Measurements from ENCODE around the gene SLC7A7. TPM values are rescaled to one million over a fixed set of nuclear protein-coding genes. Genes with fewer than 3 reads are reported as not detected.

Gene SLC7A7
- total RNA-seq, 1 experiment from 2014 or later, result 3.1 TPM

GRCh38 chr14:22747769-22748168, 67.5 kb downstream of the SLC7A7 start:
- Histone ChIP-seq H3K9ac (ENCODE audit: extremely low read depth, insufficient read length, low read length) (no peak overlapping the region), H3K79me2 (ENCODE audit: insufficient read depth, low read length) (no peaks in the 10 kb centered on the region), H2AK5ac (ENCODE audit: insufficient read length, low read length) (no peak overlapping the region), H4K20me1 (ENCODE audit: control insufficient read depth, insufficient read depth, insufficient read length) (no peaks in the 10 kb centered on the region), H3K27me3 (ENCODE audit: insufficient read depth, low read length) (no peaks in the 10 kb centered on the region), H2BK15ac (ENCODE audit: low read depth, low read length) (no peak overlapping the region), H3K79me1 (ENCODE audit: insufficient read depth, low read depth, low read length, poor library complexity, severe bottlenecking) (no peaks in the 10 kb centered on the region), H3K4me2 (ENCODE audit: insufficient read depth, insufficient read length, low read length) (no peak overlapping the region), H3K18ac (ENCODE audit: insufficient read length, low read depth, low read length) (no peak overlapping the region), H2BK12ac (ENCODE audit: insufficient read length, low read depth, low read length) (no peak overlapping the region), H3K4me1 (ENCODE audit: insufficient read depth, low read length) (no peaks in the 10 kb centered on the region), H3K27ac (ENCODE audit: insufficient read length, low read depth, low read length) (no peak overlapping the region), H4K91ac (ENCODE audit: insufficient read length, low read depth, low read length) (no peak overlapping the region), H2BK5ac (ENCODE audit: insufficient read length, low read length) (no peak overlapping the region), H2BK20ac (ENCODE audit: low read depth, low read length, poor library complexity, severe bottlenecking) (no peak overlapping the region), H3K23me2 (ENCODE audit: insufficient read length, low read depth, low read length, poor library complexity, severe bottlenecking) (no peaks in the 10 kb centered on the region), H3K14ac (ENCODE audit: insufficient read depth, low read length) (no peak overlapping the region), H3T11ph (ENCODE audit: low read length) (no peak overlapping the region), H3K9me3 (ENCODE audit: control insufficient read depth, low read depth, low read length) (no peaks in the 10 kb centered on the region), H3K4ac (ENCODE audit: low read depth, low read length) (no peak overlapping the region), H4K8ac (replicated peaks; ENCODE audit: insufficient read length, low read depth, low read length) (no peak overlapping the region), H4K5ac (ENCODE audit: insufficient read length, low read depth, low read length) (no peak overlapping the region), H2AFZ (ENCODE audit: low read length) (no peak overlapping the region), H3K56ac (ENCODE audit: insufficient read length, low read depth, low read length) (no peak overlapping the region), H3K23ac (ENCODE audit: insufficient read length, low read depth, low read length) (no peak overlapping the region), H2BK120ac (ENCODE audit: low read depth, low read length, poor library complexity, severe bottlenecking) (no peak overlapping the region)
- no peak overlapping the region for H3K4me3 Mint-ChIP-seq
- WGBS (ENCODE audit: extremely low coverage, insufficient read length, low lambda C conversion rate), result no CpG with 5 or more reads among the region's 4 CpGs
- H3K4me1 Mint-ChIP-seq, result peaks cover 7 to 9% of the 10 kb centered on the region in 2 experiments
- peaks cover 3% of the 10 kb centered on the region; the same call in 1 of the 2 replicates for H3K27me3 Mint-ChIP-seq (ENCODE audit: low read depth)
- no peak for TF ChIP-seq CTCF (conservative IDR thresholded peaks at IDR 0.05)
- no peak overlapping the region for H3K27ac Mint-ChIP-seq
- no peaks in the 10 kb centered on the region for H3K9me3 Mint-ChIP-seq
- H3K36me3 Mint-ChIP-seq (ENCODE audit: insufficient read depth in 1 of 3, low read depth in 3 of 3), result no peaks in the 10 kb centered on the region
- DNase-seq, result no peak

Data from H9 (cell line).